Transverse colon (tissue), 4 donors: ENCODE measurements around the gene SLC22A4.

Experiments used
- CTCF ChIP-seq, 5 experiments: fragments of 200-600 bp in 3 of 5; fragments of 450-650 bp in 2 of 5; sonication (generic) in 3 of 5; IDR thresholded peaks; 1 replicate in 2 of 5; 2 replicates in 3 of 5; pipeline ENCODE4 v1.5.1; 2016 to 2017; ENCODE audit warnings: antibody characterized with exemption in 5 of 5, inconsistent platforms in 3 of 5, mild to moderate bottlenecking in 2 of 5, moderate library complexity in 1 of 5
- POLR2A ChIP-seq: fragments of 450-650 bp; IDR thresholded peaks from one replicate; pipeline ENCODE4 v1.6.1; 2016; ENCODE audit warnings: antibody characterized with exemption, mild to moderate bottlenecking, moderate library complexity
- POLR2AphosphoS5 ChIP-seq, 3 donors: sonication (generic); formaldehyde crosslinking; IDR thresholded peaks; one replicate each; pipeline ENCODE4 v1.6.1; 2016; ENCODE audit warnings: antibody characterized with exemption in 3 of 3

- TF ChIP-seq CTCF (IDR thresholded peaks at IDR 0.05) (no peak), POLR2A (no peak), POLR2AphosphoS5 (IDR thresholded peaks at IDR 0.05) (no peak)
These were observed 99.0 kb downstream of the SLC22A4 start for GRCh38 chr5:132392978-132393825.
